Stimulated activated CD4-positive, alpha-beta T cell treated with anti-CD3 and anti-CD28 coated beads, Interleukin-2, amount 100 ng/mL, for 24 hours (primary cell): ENCODE data around the gene MAB21L2.

Experiments
- DNase-seq, 2 donors: peaks; one replicate each; pipeline ENCODE4 v3.0.0-alpha.2; 2020

The MAB21L2 gene

DNA sequence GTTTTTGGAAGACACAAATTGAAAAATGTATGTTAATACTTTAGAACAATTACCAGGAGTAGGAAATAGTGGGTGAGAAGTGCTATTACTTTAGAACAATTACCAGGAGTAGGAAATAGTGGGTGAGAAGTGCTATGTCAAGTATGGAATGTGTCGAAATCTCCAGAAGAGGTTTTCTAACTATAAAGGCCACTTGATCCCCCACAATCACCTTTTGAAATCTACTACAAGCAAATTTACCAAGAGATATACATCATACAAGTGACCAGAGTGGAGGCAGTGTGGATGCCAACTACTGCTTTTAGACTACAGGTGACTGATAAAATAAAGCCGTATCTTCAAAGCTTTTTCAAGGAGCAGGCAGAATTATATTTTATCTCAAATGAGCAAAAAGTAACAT, 43.1 kb downstream of the MAB21L2 start:
- DNase-seq = no peak

DNA sequence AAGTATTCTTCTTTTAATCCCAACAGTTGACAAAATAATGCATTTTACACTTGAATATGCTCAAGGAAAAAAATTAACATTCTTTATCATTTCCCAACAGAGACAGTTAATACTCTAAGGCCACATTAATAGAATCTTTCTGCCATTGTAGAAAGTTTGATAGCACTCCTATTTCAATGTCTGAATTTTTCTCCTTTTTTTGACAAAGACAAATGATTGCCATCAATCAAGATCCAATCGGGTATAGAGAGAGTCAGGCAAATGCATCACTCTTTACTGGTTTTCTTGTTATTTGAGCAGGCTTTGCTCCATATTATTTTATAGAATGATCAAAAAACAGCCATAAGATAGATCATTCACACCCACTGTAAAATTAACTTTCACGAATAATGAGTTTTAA, 46.1 kb downstream of the MAB21L2 start:
- DNase-seq = no peak

DNA sequence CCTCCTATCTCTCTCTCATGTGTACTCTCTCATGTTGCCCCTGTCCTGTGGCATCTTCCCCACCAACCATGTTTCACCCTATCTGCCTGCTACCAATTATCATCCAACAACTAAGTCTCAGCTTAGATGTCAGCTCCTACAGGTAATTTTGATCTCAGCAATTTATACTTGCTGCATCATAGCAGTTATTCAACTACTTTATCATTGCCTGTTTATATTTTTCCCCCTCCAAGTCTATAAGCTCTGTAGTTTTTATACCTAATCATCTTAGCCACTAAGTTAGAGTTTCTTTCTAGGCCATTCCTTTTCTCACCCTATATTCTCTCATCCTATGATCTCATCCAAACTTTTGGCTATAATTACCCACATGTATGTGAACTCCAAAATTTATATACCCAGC, 50.7 kb downstream of the MAB21L2 start:
- DNase-seq = no peak
